PFSK-1 (cell line): ENCODE measurements around the gene HOMER3.

ENCODE experiments used
- FOXP2 ChIP-seq: optimal IDR thresholded peaks from 2 replicates; pipeline ENCODE3; 2011; ENCODE audit warnings: borderline replicate concordance, control low read depth, inconsistent platforms; ENCODE audit not compliant: insufficient read depth; ENCODE audit errors: extremely low read length, extremely low read depth
- POLR2AphosphoS5 ChIP-seq: IDR thresholded peaks from 2 replicates; pipeline ENCODE4 v1.6.1; 2012; ENCODE audit warnings: low read depth, mild to moderate bottlenecking, control low read depth, low read length, moderate library complexity
- SIN3A ChIP-seq: IDR thresholded peaks from 2 replicates; pipeline ENCODE4 v1.6.1; 2012; ENCODE audit warnings: mild to moderate bottlenecking, low read length, moderate library complexity, borderline replicate concordance; ENCODE audit not compliant: insufficient read depth
- TAF1 ChIP-seq: IDR thresholded peaks from 2 replicates; pipeline ENCODE4 v1.6.1; 2012; ENCODE audit warnings: low read length, control low read depth, borderline replicate concordance; ENCODE audit not compliant: insufficient read depth
- TF ChIP-seq, protein P1 (sequence below), 2 experiments: IDR thresholded peaks; 2 replicates each; pipeline versions ENCODE4 v1.6.1 to v1.8.0; 2011 to 2012; ENCODE audit warnings: low read depth in 2 of 2, low read length in 2 of 2, control low read depth in 1 of 2, inconsistent platforms in 1 of 2, mild to moderate bottlenecking in 1 of 2, moderate library complexity in 1 of 2; ENCODE audit not compliant: insufficient read depth in 1 of 2

DNA sequence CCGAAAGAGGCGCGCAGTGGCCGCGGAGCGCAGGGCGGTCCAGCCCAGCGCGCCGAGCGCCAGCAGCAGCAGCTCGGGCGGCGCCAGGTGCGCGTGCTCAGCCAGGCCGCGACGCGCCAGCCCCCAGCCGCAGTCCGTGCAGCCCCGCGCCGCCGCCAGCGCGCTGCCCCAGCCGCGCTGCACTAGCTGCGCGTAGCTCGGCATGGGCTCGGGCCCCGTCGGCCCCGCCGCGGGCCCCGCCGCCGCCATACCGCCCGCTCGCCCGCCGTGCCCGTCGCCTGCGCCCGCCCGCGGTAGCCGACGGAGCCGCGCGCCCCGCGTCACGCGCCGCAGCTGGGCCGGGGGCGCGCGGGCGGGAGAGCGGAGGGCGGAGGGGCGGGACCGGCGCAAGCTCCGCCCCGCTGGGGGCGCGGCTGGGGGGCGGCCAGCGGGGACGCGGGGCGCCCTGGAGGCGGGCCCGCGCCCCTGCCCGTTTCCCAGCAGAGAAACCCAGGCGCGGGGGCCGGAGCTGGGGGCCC lies 45.1 kb downstream of the HOMER3 start, which contains the start of gene CERS1:
- TF ChIP-seq, protein P1, sequence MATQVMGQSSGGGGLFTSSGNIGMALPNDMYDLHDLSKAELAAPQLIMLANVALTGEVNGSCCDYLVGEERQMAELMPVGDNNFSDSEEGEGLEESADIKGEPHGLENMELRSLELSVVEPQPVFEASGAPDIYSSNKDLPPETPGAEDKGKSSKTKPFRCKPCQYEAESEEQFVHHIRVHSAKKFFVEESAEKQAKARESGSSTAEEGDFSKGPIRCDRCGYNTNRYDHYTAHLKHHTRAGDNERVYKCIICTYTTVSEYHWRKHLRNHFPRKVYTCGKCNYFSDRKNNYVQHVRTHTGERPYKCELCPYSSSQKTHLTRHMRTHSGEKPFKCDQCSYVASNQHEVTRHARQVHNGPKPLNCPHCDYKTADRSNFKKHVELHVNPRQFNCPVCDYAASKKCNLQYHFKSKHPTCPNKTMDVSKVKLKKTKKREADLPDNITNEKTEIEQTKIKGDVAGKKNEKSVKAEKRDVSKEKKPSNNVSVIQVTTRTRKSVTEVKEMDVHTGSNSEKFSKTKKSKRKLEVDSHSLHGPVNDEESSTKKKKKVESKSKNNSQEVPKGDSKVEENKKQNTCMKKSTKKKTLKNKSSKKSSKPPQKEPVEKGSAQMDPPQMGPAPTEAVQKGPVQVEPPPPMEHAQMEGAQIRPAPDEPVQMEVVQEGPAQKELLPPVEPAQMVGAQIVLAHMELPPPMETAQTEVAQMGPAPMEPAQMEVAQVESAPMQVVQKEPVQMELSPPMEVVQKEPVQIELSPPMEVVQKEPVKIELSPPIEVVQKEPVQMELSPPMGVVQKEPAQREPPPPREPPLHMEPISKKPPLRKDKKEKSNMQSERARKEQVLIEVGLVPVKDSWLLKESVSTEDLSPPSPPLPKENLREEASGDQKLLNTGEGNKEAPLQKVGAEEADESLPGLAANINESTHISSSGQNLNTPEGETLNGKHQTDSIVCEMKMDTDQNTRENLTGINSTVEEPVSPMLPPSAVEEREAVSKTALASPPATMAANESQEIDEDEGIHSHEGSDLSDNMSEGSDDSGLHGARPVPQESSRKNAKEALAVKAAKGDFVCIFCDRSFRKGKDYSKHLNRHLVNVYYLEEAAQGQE (IDR thresholded peaks at IDR 0.05; ENCODE audit: insufficient read depth in 1 of 2, low read depth in 2 of 2, low read length in 2 of 2): no peak
- no peak for TF ChIP-seq POLR2AphosphoS5
- no peak for TF ChIP-seq TAF1
- no peak for TF ChIP-seq FOXP2
- no peak for TF ChIP-seq SIN3A
